Fibroblast of the aortic adventitia (primary cell): ENCODE results near the gene SFXN3. TPM values are rescaled to one million over a fixed set of nuclear protein-coding genes. Genes with fewer than 3 reads are reported as not detected.
A peak's percentile ranks its signal among the peaks of the same experiment; 100 is the strongest.
"Not testable (repeated sequence)": the region's sequence is repeated elsewhere in the genome, so short reads cannot be mapped to it uniquely, and the experiment has no call there.

Experiments used
- DNase-seq: peaks from one replicate; pipeline ENCODE4 v3.0.0-alpha.2; 2010; ENCODE audit warnings: low read depth
- H3K4me3 ChIP-seq: 2 replicates; pipeline ENCODE4 v1.5.1; 2011; ENCODE audit warnings: low read depth, mild to moderate bottlenecking, control low read depth, low read length, moderate library complexity
- CTCF ChIP-seq: IDR thresholded peaks from 2 replicates; pipeline ENCODE4 v1.5.1; 2011; ENCODE audit warnings: mild to moderate bottlenecking, low read length, control low read depth, inconsistent platforms; ENCODE audit not compliant: insufficient read depth
- total RNA-seq: library from RNA; depleted of rRNA; stranded (reverse); fragments of >200 nt; gene quantifications from 2 replicates; pipeline ENCODE4 v1.2.3, GENCODE V29; 2012; ENCODE audit warnings: low replicate concordance

SFXN3 gene
- total RNA-seq, 1 donor: 83.2 TPM

- no peak for DNase-seq
- TF ChIP-seq CTCF: no peak
- H3K4me3 ChIP-seq: peak overlapping the region; percentile 92
These were observed 422 bp upstream of the SFXN3 start for GRCh38 chr10:101030496-101031127.

DNA sequence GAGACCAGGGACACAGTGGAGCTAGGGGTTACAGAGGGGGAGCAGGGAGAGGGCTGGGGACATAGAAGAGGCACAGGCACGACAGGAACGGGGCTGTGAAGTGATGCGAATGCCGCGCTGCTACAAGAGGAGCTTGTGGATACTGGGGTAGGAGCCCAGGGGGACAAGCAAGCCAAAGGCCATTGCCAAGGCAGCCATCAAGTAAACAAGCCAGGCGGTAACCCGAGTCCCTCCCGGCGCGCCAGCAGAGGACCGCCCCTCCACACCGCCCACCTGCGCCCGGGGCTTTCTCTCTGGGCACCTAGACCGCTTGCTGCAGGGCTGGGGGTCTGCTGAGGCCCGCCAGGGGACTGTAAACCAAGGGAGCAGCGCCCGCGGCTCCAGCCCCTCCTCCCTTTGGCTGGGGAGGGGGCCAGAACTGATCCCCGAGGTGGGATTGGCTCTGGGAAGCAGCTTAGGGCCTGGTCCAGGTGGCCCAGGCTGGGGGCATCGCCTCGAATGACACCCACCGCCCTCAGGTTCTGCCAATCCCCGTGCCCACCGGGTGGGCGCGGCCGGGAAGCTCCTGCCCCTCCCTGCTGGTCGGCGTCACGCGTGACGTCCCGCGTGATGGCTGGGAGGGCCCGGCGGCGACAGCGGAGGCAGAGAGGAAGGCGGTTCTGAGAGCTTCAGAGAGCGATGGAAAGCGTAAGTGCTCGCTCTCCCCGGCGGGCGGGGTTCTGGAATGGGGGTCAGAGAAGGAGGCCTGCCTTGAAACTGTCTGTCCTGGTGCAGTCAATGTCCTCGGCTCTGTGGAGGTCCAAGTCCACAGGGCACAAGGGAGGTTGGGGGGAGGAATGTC lies 982 bp downstream of the SFXN3 start:
- peak; percentile 68 for DNase-seq
- TF ChIP-seq CTCF: no peak
- peak overlapping the region; percentile 92 for H3K4me3 ChIP-seq

- TF ChIP-seq CTCF: no peak
- peak; percentile 90 for DNase-seq
- peak overlapping the region; percentile 92 for H3K4me3 ChIP-seq
These were observed 1.7 kb downstream of the SFXN3 start for GRCh38 chr10:101032637-101033224.

- peak overlapping the region; percentile 92 for H3K4me3 ChIP-seq
- DNase-seq: no peak
- no peak for TF ChIP-seq CTCF
These were observed 2.2 kb downstream of the SFXN3 start for GRCh38 chr10:101033276-101033675.

DNA sequence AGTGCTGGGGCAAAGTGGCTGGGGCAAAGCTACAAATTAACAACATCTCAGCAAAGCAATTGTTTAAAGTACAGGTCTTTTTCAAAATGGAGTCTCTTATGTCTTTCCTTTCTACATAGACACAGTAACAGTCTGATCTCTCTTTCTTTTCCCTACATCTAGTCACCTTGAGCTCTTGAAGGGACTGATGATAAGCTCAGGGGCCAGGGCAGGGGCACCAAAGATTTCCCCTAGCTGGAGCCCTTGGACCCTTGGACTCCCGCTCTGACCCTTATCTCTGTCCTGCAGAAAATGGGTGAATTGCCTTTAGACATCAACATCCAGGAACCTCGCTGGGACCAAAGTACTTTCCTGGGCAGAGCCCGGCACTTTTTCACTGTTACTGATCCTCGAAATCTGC lies 3.4 kb downstream of the SFXN3 start:
- not testable (repeated sequence) for DNase-seq, H3K4me3 ChIP-seq

DNA sequence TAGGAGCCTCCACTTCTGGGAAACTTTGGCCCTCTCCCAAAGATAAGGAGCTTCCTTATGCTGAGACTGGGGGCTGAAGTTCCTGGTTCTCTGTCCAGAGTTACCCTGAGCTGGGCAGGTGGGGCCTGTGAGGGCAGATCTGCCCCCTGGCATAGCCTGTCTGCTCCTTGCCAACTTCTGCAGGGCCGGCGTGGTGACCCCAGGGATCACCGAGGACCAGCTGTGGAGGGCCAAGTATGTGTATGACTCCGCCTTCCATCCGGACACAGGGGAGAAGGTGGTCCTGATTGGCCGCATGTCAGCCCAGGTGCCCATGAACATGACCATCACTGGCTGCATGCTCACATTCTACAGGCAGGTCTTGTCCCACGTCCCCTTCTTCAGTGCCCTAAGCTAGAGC lies 4.3 kb downstream of the SFXN3 start:
- H3K4me3 ChIP-seq: no peak overlapping the region
- no peak for TF ChIP-seq CTCF
- DNase-seq: no peak
